Measurements from ENCODE around the gene ITIH1. TPM values are rescaled to one million over a fixed set of nuclear protein-coding genes. Genes with fewer than 3 reads are reported as not detected.

ITIH1 gene
- total RNA-seq, 4 donors from 2014 or later: 0.34 to 1.5 TPM; not detected in 2

- TF ChIP-seq CTCF (IDR thresholded peaks at IDR 0.05; ENCODE audit: low read depth): no peak
Measured at GRCh38 chr3:52743152-52743551, 34.2 kb upstream of the ITIH1 start.

- no peak for TF ChIP-seq CTCF (IDR thresholded peaks at IDR 0.05; ENCODE audit: low read depth)
Measured at GRCh38 chr3:52743721-52744120, 33.7 kb upstream of the ITIH1 start.

- TF ChIP-seq CTCF (IDR thresholded peaks at IDR 0.05; ENCODE audit: low read depth): no peak
Measured at GRCh38 chr3:52752045-52752660, 25.2 kb upstream of the ITIH1 start.

- no peak for TF ChIP-seq CTCF (IDR thresholded peaks at IDR 0.05; ENCODE audit: low read depth)
Measured at GRCh38 chr3:52754373-52754772, 23.0 kb upstream of the ITIH1 start.

GRCh38 chr3:52756141-52756540 is 21.3 kb upstream of the ITIH1 start:
- TF ChIP-seq CTCF (IDR thresholded peaks at IDR 0.05; ENCODE audit: low read depth): no peak

- TF ChIP-seq CTCF (IDR thresholded peaks at IDR 0.05; ENCODE audit: low read depth): no peak
Measured at GRCh38 chr3:52763466-52763865, 13.9 kb upstream of the ITIH1 start.

- TF ChIP-seq CTCF (IDR thresholded peaks at IDR 0.05; ENCODE audit: low read depth): no peak
Measured at GRCh38 chr3:52769786-52770455, 7.5 kb upstream of the ITIH1 start.

Data from subcutaneous adipose tissue (tissue), 4 donors.